HEK293 (cell line): ENCODE data around the gene COP1.

ENCODE experiments used
- CTCF ChIA-PET: fragments of 350-600 bp; formaldehyde crosslinking; extraction: SDS; loops from one replicate; lab custom pipeline; 2021; ENCODE audit warnings: antibody characterized with exemption; lab: Yijun Ruan, JAX
- POLR2A ChIA-PET: fragments of 300-600 bp; formaldehyde crosslinking; extraction: SDS; loops from one replicate; lab custom pipeline; 2020; ENCODE audit warnings: antibody characterized with exemption, inconsistent platforms; lab: Yijun Ruan, JAX
- H3K27ac ChIP-seq: fragments of 200-500 bp; sonication (Bioruptor generic); 2 replicates; pipeline ENCODE4 v1.5.1; 2014; ENCODE audit warnings: low read depth, low read length, control low read depth, inconsistent platforms; ENCODE audit errors: extremely low read depth
- H3K36me3 ChIP-seq, 2 experiments: fragments of 200-500 bp in 1 of 2; sonication (Bioruptor generic) in 1 of 2; 1 replicate in 1 of 2; 2 replicates in 1 of 2; pipeline ENCODE4 v1.5.1; 2014 to 2017; ENCODE audit warnings: inconsistent platforms in 2 of 2, low read length in 2 of 2; ENCODE audit not compliant: control insufficient read depth in 2 of 2, insufficient read depth in 1 of 2
- H3K4me1 ChIP-seq: fragments of 200-500 bp; sonication (Bioruptor generic); 2 replicates; pipeline ENCODE4 v1.5.1; 2014; ENCODE audit warnings: mild to moderate bottlenecking, low read length, inconsistent platforms; ENCODE audit not compliant: control insufficient read depth, insufficient read depth
- H3K4me3 ChIP-seq: 2 replicates; pipeline ENCODE4 v1.5.1; 2011; ENCODE audit warnings: low read depth, mild to moderate bottlenecking, control low read depth, low read length, moderate library complexity
- H3K9me3 ChIP-seq: fragments of 200-500 bp; sonication (Bioruptor generic); 2 replicates; pipeline ENCODE4 v1.5.1; 2014; ENCODE audit warnings: low read depth, low read length, inconsistent platforms; ENCODE audit not compliant: control insufficient read depth, insufficient read depth
- BCL11A ChIP-seq: fragments of 450-650 bp; formaldehyde crosslinking; IDR thresholded peaks from 2 replicates; pipeline ENCODE4 v1.5.1; 2016; ENCODE audit warnings: low read depth, missing biosample characterization, missing genetic modification characterization
- KLF7 ChIP-seq: fragments of 450-650 bp; formaldehyde crosslinking; IDR thresholded peaks from 2 replicates; pipeline ENCODE4 v1.5.1; 2016; ENCODE audit warnings: missing biosample characterization, missing genetic modification characterization, borderline replicate concordance
- KLF8 ChIP-seq: fragments of 450-650 bp; formaldehyde crosslinking; IDR thresholded peaks from 2 replicates; pipeline ENCODE4 v1.5.1; 2016; ENCODE audit warnings: missing biosample characterization, missing genetic modification characterization
- SP7 ChIP-seq: fragments of 450-650 bp; formaldehyde crosslinking; IDR thresholded peaks from 2 replicates; pipeline ENCODE4 v1.5.1; 2016; ENCODE audit warnings: missing biosample characterization, missing genetic modification characterization
- YY2 ChIP-seq: fragments of 450-650 bp; formaldehyde crosslinking; IDR thresholded peaks from 2 replicates; pipeline ENCODE4 v1.5.1; 2016; ENCODE audit warnings: missing biosample characterization, missing genetic modification characterization
- ZNF280C ChIP-seq: fragments of 450-650 bp; formaldehyde crosslinking; IDR thresholded peaks from 2 replicates; pipeline ENCODE4 v1.5.1; 2016; ENCODE audit warnings: missing biosample characterization, missing genetic modification characterization
- ZNF280D ChIP-seq: fragments of 450-650 bp; formaldehyde crosslinking; IDR thresholded peaks from 2 replicates; pipeline ENCODE4 v1.5.1; 2016; ENCODE audit warnings: missing biosample characterization, missing genetic modification characterization
- ZNF354C ChIP-seq: fragments of 450-650 bp; formaldehyde crosslinking; IDR thresholded peaks from 2 replicates; pipeline ENCODE4 v1.5.1; 2016; ENCODE audit warnings: missing biosample characterization, missing genetic modification characterization, low read depth, borderline replicate concordance
- ZNF391 ChIP-seq: fragments of 450-650 bp; formaldehyde crosslinking; IDR thresholded peaks from 2 replicates; pipeline ENCODE4 v1.5.1; 2016; ENCODE audit warnings: low read depth, missing biosample characterization, missing genetic modification characterization, borderline replicate concordance
- ZNF510 ChIP-seq: fragments of 450-650 bp; formaldehyde crosslinking; IDR thresholded peaks from 2 replicates; pipeline ENCODE4 v1.5.1; 2018; ENCODE audit warnings: mild to moderate bottlenecking, missing genetic modification characterization, missing biosample characterization; ENCODE audit not compliant: insufficient replicate concordance
- ZSCAN23 ChIP-seq: fragments of 450-650 bp; formaldehyde crosslinking; IDR thresholded peaks from 2 replicates; pipeline ENCODE4 v1.5.1; 2016; ENCODE audit warnings: missing biosample characterization, missing genetic modification characterization
- ZSCAN4 ChIP-seq: fragments of 450-650 bp; formaldehyde crosslinking; IDR thresholded peaks from 2 replicates; pipeline ENCODE4 v1.5.1; 2017; ENCODE audit warnings: missing biosample characterization, missing genetic modification characterization
- TF ChIP-seq, protein P1 (sequence below): fragments of 450-650 bp; formaldehyde crosslinking; IDR thresholded peaks from 2 replicates; pipeline ENCODE4 v1.5.1; 2016; ENCODE audit warnings: missing biosample characterization, missing genetic modification characterization
- TF ChIP-seq, protein P2 (sequence below): fragments of 450-650 bp; formaldehyde crosslinking; conservative IDR thresholded peaks from 2 replicates; pipeline ENCODE4 v1.5.1; 2016; ENCODE audit warnings: low read depth, missing biosample characterization, missing genetic modification characterization
- TF ChIP-seq, protein P3 (sequence below): fragments of 450-650 bp; formaldehyde crosslinking; IDR thresholded peaks from 2 replicates; pipeline ENCODE4 v1.5.1; 2016; ENCODE audit warnings: missing biosample characterization, missing genetic modification characterization

Gene COP1

GRCh38 chr1:175904808-175905207, 302.3 kb downstream of the COP1 start (continued):
- TF ChIP-seq ZNF280C (tag by site-specific recombination) (no peak), KLF7 (tag by site-specific recombination) (no peak)
- TF ChIP-seq, protein P1, sequence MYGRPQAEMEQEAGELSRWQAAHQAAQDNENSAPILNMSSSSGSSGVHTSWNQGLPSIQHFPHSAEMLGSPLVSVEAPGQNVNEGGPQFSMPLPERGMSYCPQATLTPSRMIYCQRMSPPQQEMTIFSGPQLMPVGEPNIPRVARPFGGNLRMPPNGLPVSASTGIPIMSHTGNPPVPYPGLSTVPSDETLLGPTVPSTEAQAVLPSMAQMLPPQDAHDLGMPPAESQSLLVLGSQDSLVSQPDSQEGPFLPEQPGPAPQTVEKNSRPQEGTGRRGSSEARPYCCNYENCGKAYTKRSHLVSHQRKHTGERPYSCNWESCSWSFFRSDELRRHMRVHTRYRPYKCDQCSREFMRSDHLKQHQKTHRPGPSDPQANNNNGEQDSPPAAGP (tag by site-specific recombination): no peak

DNA sequence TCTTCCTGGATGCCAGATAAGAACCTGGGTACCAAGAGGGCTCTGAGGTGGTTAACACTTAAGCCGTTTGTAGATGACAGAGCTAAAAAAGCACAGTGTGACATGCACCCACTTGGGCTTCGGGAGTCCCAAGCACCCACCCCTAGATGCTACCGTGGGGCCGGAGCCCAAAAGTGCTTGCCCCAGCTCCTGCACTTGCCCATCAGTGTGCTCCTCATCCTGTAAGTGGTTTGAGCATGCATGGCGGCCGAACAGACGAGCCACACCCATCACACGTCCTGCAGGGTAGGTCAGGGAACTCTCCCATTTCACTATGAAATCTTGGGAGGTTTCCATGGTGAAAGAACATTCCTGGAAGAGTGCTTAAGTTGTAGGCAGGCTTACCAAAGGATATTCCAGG, 304.8 kb downstream of the COP1 start:
- no peak overlapping the region for H3K4me3 ChIP-seq
- TF ChIP-seq SP7 (no peak), ZNF510 (tag by site-specific recombination) (no peak), YY2 (no peak), BCL11A (tag by site-specific recombination) (no peak), ZNF354C (tag by site-specific recombination) (no peak), ZNF391 (tag by site-specific recombination) (no peak), ZSCAN4 (tag by site-specific recombination) (no peak), ZNF280D (no peak), ZSCAN23 (tag by site-specific recombination) (no peak), KLF8 (tag by site-specific recombination) (no peak)
- TF ChIP-seq, protein P2, sequence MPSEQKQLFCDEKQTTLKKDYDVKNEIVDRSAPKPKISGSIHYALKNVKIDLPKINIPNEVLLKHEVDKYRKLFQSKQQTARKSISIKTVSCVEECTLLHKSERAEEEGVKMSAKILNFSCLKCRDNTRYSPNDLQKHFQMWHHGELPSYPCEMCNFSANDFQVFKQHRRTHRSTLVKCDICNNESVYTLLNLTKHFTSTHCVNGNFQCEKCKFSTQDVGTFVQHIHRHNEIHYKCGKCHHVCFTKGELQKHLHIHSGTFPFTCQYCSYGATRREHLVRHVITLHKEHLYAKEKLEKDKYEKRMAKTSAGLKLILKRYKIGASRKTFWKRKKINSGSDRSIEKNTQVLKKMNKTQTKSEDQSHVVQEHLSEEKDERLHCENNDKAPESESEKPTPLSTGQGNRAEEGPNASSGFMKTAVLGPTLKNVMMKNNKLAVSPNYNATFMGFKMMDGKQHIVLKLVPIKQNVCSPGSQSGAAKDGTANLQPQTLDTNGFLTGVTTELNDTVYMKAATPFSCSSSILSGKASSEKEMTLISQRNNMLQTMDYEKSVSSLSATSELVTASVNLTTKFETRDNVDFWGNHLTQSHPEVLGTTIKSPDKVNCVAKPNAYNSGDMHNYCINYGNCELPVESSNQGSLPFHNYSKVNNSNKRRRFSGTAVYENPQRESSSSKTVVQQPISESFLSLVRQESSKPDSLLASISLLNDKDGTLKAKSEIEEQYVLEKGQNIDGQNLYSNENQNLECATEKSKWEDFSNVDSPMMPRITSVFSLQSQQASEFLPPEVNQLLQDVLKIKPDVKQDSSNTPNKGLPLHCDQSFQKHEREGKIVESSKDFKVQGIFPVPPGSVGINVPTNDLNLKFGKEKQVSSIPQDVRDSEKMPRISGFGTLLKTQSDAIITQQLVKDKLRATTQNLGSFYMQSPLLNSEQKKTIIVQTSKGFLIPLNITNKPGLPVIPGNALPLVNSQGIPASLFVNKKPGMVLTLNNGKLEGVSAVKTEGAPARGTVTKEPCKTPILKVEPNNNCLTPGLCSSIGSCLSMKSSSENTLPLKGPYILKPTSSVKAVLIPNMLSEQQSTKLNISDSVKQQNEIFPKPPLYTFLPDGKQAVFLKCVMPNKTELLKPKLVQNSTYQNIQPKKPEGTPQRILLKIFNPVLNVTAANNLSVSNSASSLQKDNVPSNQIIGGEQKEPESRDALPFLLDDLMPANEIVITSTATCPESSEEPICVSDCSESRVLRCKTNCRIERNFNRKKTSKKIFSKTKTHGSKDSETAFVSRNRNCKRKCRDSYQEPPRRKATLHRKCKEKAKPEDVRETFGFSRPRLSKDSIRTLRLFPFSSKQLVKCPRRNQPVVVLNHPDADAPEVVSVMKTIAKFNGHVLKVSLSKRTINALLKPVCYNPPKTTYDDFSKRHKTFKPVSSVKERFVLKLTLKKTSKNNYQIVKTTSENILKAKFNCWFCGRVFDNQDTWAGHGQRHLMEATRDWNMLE: no peak
- TF ChIP-seq, protein P3, sequence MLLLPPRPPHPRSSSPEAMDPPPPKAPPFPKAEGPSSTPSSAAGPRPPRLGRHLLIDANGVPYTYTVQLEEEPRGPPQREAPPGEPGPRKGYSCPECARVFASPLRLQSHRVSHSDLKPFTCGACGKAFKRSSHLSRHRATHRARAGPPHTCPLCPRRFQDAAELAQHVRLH (tag by site-specific recombination): no peak
- no peaks in the 10 kb centered on the region for H3K36me3 ChIP-seq
- ChIA-PET CTCF (no interaction called here), POLR2A (no interaction called here)
- no peak overlapping the region for H3K27ac ChIP-seq
- no peaks in the 10 kb centered on the region for H3K9me3 ChIP-seq
- H3K4me1 ChIP-seq: 0 out of 2 replicates have a peak, but pooled peaks cover 3% of the 10 kb centered on the region
